H1 (cell line): ENCODE results near the gene PATJ. TPM values are rescaled to one million over a fixed set of nuclear protein-coding genes. Genes with fewer than 3 reads are reported as not detected.

Experiments
- CTCF ChIA-PET: fragments of 300-600 bp; sonication (Branson Sonifier 250); formaldehyde crosslinking; loops from one replicate; lab custom pipeline; 2021; ENCODE audit not compliant: partially characterized antibody; lab: Charles Lee
- POLR2A ChIA-PET: fragments of 300-600 bp; sonication (Branson Sonifier 250); formaldehyde crosslinking; loops from one replicate; lab custom pipeline; 2021; ENCODE audit warnings: inconsistent platforms; ENCODE audit not compliant: partially characterized antibody; lab: Charles Lee
- DNase-seq, 2 experiments: peaks; one replicate each; pipeline versions ENCODE4 v3.0.0 to v3.0.0-alpha.2; 2010 to 2022; ENCODE audit warnings: low spot score in 2 of 2, low read depth in 1 of 2, mixed read lengths in 1 of 2
- FAIRE-seq: peaks from 2 replicates; lab custom pipeline; 2011; peaks lifted over from hg19 to GRCh38; lab: Jason Lieb, UNC
- H2AFZ ChIP-seq: 2 replicates; pipeline ENCODE4 v1.8.1; 2012; ENCODE audit warnings: low read length, inconsistent platforms
- H2AK5ac ChIP-seq: 2 replicates; pipeline ENCODE4 v1.6.1; 2013; ENCODE audit warnings: low read depth, low read length
- H2BK120ac ChIP-seq: replicated peaks from 2 replicates; pipeline ENCODE3; 2013; ENCODE audit warnings: low read depth, low read length, inconsistent platforms
- H2BK12ac ChIP-seq: 2 replicates; pipeline ENCODE4 v1.6.1; 2013; ENCODE audit warnings: low read depth, low read length
- H2BK15ac ChIP-seq: 2 replicates; pipeline ENCODE4 v1.6.1; 2013; ENCODE audit warnings: low read length
- H2BK20ac ChIP-seq: 2 replicates; pipeline ENCODE4 v1.6.1; 2013; ENCODE audit warnings: low read length
- H2BK5ac ChIP-seq: 2 replicates; pipeline ENCODE4 v1.6.1; 2013; ENCODE audit warnings: low read depth, low read length
- H3K14ac ChIP-seq: 2 replicates; pipeline ENCODE4 v1.6.1; 2013; ENCODE audit warnings: inconsistent platforms; ENCODE audit not compliant: insufficient read length
- H3K18ac ChIP-seq: 2 replicates; pipeline ENCODE4 v1.6.1; 2013; ENCODE audit warnings: low read length; ENCODE audit errors: extremely low read depth
- H3K23ac ChIP-seq: 2 replicates; pipeline ENCODE4 v1.6.1; 2013; ENCODE audit warnings: inconsistent platforms; ENCODE audit not compliant: insufficient read length
- H3K23me2 ChIP-seq: 2 replicates; pipeline ENCODE4 v1.6.1; 2013; ENCODE audit warnings: low read depth, low read length
- H3K27ac ChIP-seq: 2 replicates; pipeline ENCODE4 v1.6.1; 2011; ENCODE audit warnings: low read depth, low read length, inconsistent platforms
- H3K27me3 ChIP-seq, 4 experiments: replicated peaks in 1 of 4; 1 replicate in 1 of 4; 2 replicates in 3 of 4; pipeline versions ENCODE4 v1.6.1 to v1.8.1; 2011 to 2013; ENCODE audit warnings: low read length in 3 of 4, mild to moderate bottlenecking in 3 of 4, inconsistent platforms in 2 of 4, mixed read lengths in 2 of 4, moderate library complexity in 1 of 4; ENCODE audit not compliant: control insufficient read depth in 3 of 4, insufficient read depth in 3 of 4; ENCODE audit errors: extremely low read depth in 1 of 4
- H3K36me3 ChIP-seq, 4 experiments: 2 replicates each; pipeline versions ENCODE4 v1.6.1 to v1.8.1; 2011 to 2013; ENCODE audit warnings: mild to moderate bottlenecking in 4 of 4, low read length in 3 of 4, moderate library complexity in 2 of 4, control low read depth in 1 of 4, inconsistent platforms in 1 of 4; ENCODE audit not compliant: insufficient read depth in 4 of 4, control insufficient read depth in 2 of 4
- H3K4ac ChIP-seq: replicated peaks from 2 replicates; pipeline ENCODE3; 2013; ENCODE audit warnings: low read length, low read depth, mixed read lengths, inconsistent platforms; ENCODE audit not compliant: insufficient read length
- H3K4me1 ChIP-seq, 4 experiments: replicated peaks in 1 of 4; 1 replicate in 1 of 4; 2 replicates in 3 of 4; pipeline versions ENCODE4 v1.6.1 to v1.8.1; 2011 to 2013; ENCODE audit warnings: low read length in 3 of 4, inconsistent platforms in 2 of 4, mixed read lengths in 1 of 4; ENCODE audit not compliant: insufficient read depth in 4 of 4, control insufficient read depth in 3 of 4
- H3K4me2 ChIP-seq, 2 experiments: 2 replicates each; pipeline versions ENCODE4 v1.6.1 to v1.8.1; 2011 to 2013; ENCODE audit warnings: low read depth in 2 of 2, low read length in 2 of 2, control low read depth in 1 of 2, inconsistent platforms in 1 of 2, mild to moderate bottlenecking in 1 of 2; ENCODE audit not compliant: insufficient read depth in 1 of 2
- H3K4me3 ChIP-seq, 4 experiments: fragments of 200-600, 300-600 bp in 1 of 4; sonication (generic), shearing (Covaris generic), sonication (Bioruptor Twin) in 1 of 4; 2 replicates each; pipeline versions ENCODE4 v1.5.1 to v1.8.1; 2011 to 2016; ENCODE audit warnings: low read length in 4 of 4, low read depth in 3 of 4, control low read depth in 2 of 4, inconsistent platforms in 2 of 4, mild to moderate bottlenecking in 2 of 4, mixed read lengths in 1 of 4, moderate library complexity in 1 of 4; ENCODE audit not compliant: insufficient read depth in 2 of 4; ENCODE audit errors: extremely low read depth in 1 of 4
- H3K56ac ChIP-seq: replicated peaks from 2 replicates; pipeline ENCODE3; 2013; ENCODE audit warnings: low read depth, mild to moderate bottlenecking, mixed read lengths, low read length, inconsistent platforms; ENCODE audit not compliant: insufficient read length
- H3K79me1 ChIP-seq: 2 replicates; pipeline ENCODE4 v1.6.1; 2013; ENCODE audit warnings: low read depth, low read length, control low read depth
- H3K79me2 ChIP-seq, 2 experiments: 2 replicates each; pipeline versions ENCODE4 v1.6.1 to v1.8.1; 2012 to 2013; ENCODE audit warnings: low read length in 2 of 2, mild to moderate bottlenecking in 2 of 2, inconsistent platforms in 1 of 2; ENCODE audit not compliant: insufficient read depth in 2 of 2, control insufficient read depth in 1 of 2
- H3K9ac ChIP-seq, 4 experiments: replicated peaks in 1 of 4; 1 replicate in 1 of 4; 2 replicates in 3 of 4; pipeline versions ENCODE4 v1.6.1 to v1.8.1; 2011 to 2013; ENCODE audit warnings: low read depth in 3 of 4, low read length in 3 of 4, control low read depth in 2 of 4, mild to moderate bottlenecking in 2 of 4, moderate library complexity in 2 of 4, inconsistent platforms in 1 of 4; ENCODE audit errors: extremely low read depth in 1 of 4
- H3K9me3 ChIP-seq, 2 experiments: 2 replicates each; pipeline versions ENCODE4 v1.6.1 to v1.8.1; 2012 to 2013; ENCODE audit warnings: mild to moderate bottlenecking in 2 of 2, moderate library complexity in 2 of 2, control low read depth in 1 of 2, inconsistent platforms in 1 of 2, low read depth in 1 of 2, low read length in 1 of 2, mixed read lengths in 1 of 2; ENCODE audit not compliant: insufficient read depth in 2 of 2
- H4K20me1 ChIP-seq, 2 experiments: replicated peaks in 1 of 2; 2 replicates each; pipeline versions ENCODE3 to v1.8.1; 2011 to 2013; ENCODE audit warnings: inconsistent platforms in 2 of 2, low read length in 2 of 2, mild to moderate bottlenecking in 1 of 2; ENCODE audit not compliant: insufficient read depth in 2 of 2, control insufficient read depth in 1 of 2
- H4K5ac ChIP-seq: 2 replicates; pipeline ENCODE4 v1.6.1; 2013; ENCODE audit warnings: low read length, low read depth, mixed read lengths, inconsistent platforms; ENCODE audit not compliant: insufficient read length
- H4K8ac ChIP-seq: 2 replicates; pipeline ENCODE4 v1.8.0; 2013; ENCODE audit warnings: mild to moderate bottlenecking, moderate library complexity, low read length, inconsistent platforms; ENCODE audit not compliant: insufficient read depth; ENCODE audit errors: extremely low read depth
- H4K91ac ChIP-seq: replicated peaks from 2 replicates; pipeline ENCODE3; 2013; ENCODE audit warnings: low read length, mixed read lengths, inconsistent platforms; ENCODE audit not compliant: insufficient read length
- BCL11A ChIP-seq, 2 experiments: IDR thresholded peaks; one replicate each; pipeline ENCODE4 v1.6.1; 2011; ENCODE audit warnings: low read depth in 2 of 2, low read length in 2 of 2, mild to moderate bottlenecking in 2 of 2
- SIN3A ChIP-seq, 2 experiments: IDR thresholded peaks in 1 of 2; conservative IDR thresholded peaks in 1 of 2; 2 replicates each; pipeline ENCODE4 v1.6.1; 2011 to 2012; ENCODE audit warnings: low read length in 2 of 2, improper control_type of control experiment in 1 of 2, low read depth in 1 of 2, mild to moderate bottlenecking in 1 of 2
- SRF ChIP-seq: IDR thresholded peaks from 2 replicates; pipeline ENCODE4 v1.6.1; 2011; ENCODE audit warnings: mild to moderate bottlenecking, low read depth, low read length, moderate library complexity
- WGBS, 2 experiments: shearing (Covaris generic) in 1 of 2; methylation state at CpG; one replicate each; pipeline versions ENCODE4 v1.1.6 to v1.1.7; 2013 to 2015; ENCODE audit warnings: low lambda C conversion rate in 2 of 2, mixed read lengths in 2 of 2, inconsistent platforms in 1 of 2, low coverage in 1 of 2, missing lambda C conversion rate in 1 of 2; ENCODE audit not compliant: insufficient replicate concordance in 2 of 2, insufficient coverage in 1 of 2, insufficient read length in 1 of 2; ENCODE audit errors: extremely low coverage in 1 of 2, missing lambda C conversion rate in 1 of 2; 5-methylcytosine and 5-hydroxymethylcytosine counted together
- polyA plus RNA-seq, 7 experiments: library from polyadenylated mRNA; depleted of rRNA in 3 of 7; stranded (reverse) in 5 of 7; unstranded in 2 of 7; fragments of >200 nt in 5 of 7; fragments of 200-250 nt in 2 of 7; gene quantifications; 1 replicate in 5 of 7; 2 replicates in 1 of 7; 4 replicates in 1 of 7; pipeline versions ENCODE4 v1.2.1 to v1.2.3, GENCODE V29; 2011 to 2013; ENCODE audit warnings: missing spikeins in 2 of 7, mixed read lengths in 2 of 7
- total RNA-seq: library from RNA; stranded (reverse); fragmentation: NEBNext Ultra II Directional; extraction: Animal tissue kit (Norgen Biotek cat#: 25700); gene quantifications from 2 replicates; pipeline ENCODE4 v1.2.1, GENCODE V29; 2021

PATJ gene
- total and polyA plus RNA-seq, 2 of the 8 experiments (the other 6 are each of a cell fraction or from before 2014, with no cell fraction given) = 8.2 to 55.6 TPM

- Histone ChIP-seq H2BK120ac (no peak overlapping the region), H4K8ac (no peak overlapping the region), H3K4ac (no peak overlapping the region), H3K79me1 (peaks cover 4% of the 10 kb centered on the region; the same call in 1 of the 2 replicates), H3K9me3 (no peaks in the 10 kb centered on the region), H2BK20ac (no peak overlapping the region), H2AK5ac (no peak overlapping the region), H4K91ac (no peak overlapping the region), H4K5ac (no peak overlapping the region), H2BK12ac (no peak overlapping the region), H3K23ac (no peak overlapping the region), H3K9ac (no peak overlapping the region), H3K23me2 (no peaks in the 10 kb centered on the region), H2BK15ac (no peak overlapping the region), H3K14ac (no peak overlapping the region), H3K79me2 (peaks cover 4 to 83% of the 10 kb centered on the region in 2 experiments), H2AFZ (no peak overlapping the region), H3K27ac (no peak overlapping the region), H3K36me3 (no peaks in the 10 kb centered on the region), H3K4me3 (no peak overlapping the region), H3K18ac (no peak overlapping the region), H4K20me1 (peaks cover 1 to 3% of the 10 kb centered on the region in 2 experiments), H2BK5ac (no peak overlapping the region), H3K56ac (no peak overlapping the region), H3K4me2 (no peak overlapping the region), H3K27me3 (no peaks in the 10 kb centered on the region), H3K4me1 (peaks cover 0 to 13% (median under 1%) of the 10 kb centered on the region in 4 experiments; a peak in 4 of 7 replicates)
- ChIA-PET POLR2A (no interaction called here), CTCF (interaction anchor here (0.6 kb wide), 1 partner anchor 12 kb away, joined by 4 read pairs; no protein-coding TSS in a partner anchor)
- WGBS, 2 experiments = 76% methylated on average over 2 of the region's 2 CpGs; no CpG with 5 or more reads in 1 of the 2 experiments
- DNase-seq (no peak), FAIRE-seq (no peak)
- no peak for TF ChIP-seq SIN3A (conservative IDR thresholded peaks at IDR 0.05 in 1 of 2, IDR thresholded peaks at IDR 0.05 in 1 of 2; ENCODE audit: low read depth in 1 of 2, low read length in 2 of 2)
- no peak for TF ChIP-seq SRF
- TF ChIP-seq BCL11A (IDR thresholded peaks at IDR 0.05; ENCODE audit: low read depth in 2 of 2, low read length in 2 of 2) = no peak
Observed at GRCh38 chr1:61749574-61749973, 7.3 kb downstream of the PATJ start.
